Cardiac muscle cell (in vitro differentiated cells and primary cell): ENCODE measurements around the gene ADSS2. TPM values are rescaled to one million over a fixed set of nuclear protein-coding genes. Genes with fewer than 3 reads are reported as not detected.

Experiments
- DNase-seq, 2 donors: peaks; one replicate each; pipeline versions ENCODE4 v3.0.0 to v3.0.0-alpha.2; 2010 to 2017; ENCODE audit warnings: low read depth in 1 of 2, low spot score in 1 of 2
- H3K27ac ChIP-seq: fragments of 200-600 bp; sonication (generic); 2 replicates; pipeline ENCODE4 v1.5.1; 2016
- H3K27me3 ChIP-seq: fragments of 200-600 bp; sonication (generic); 2 replicates; pipeline ENCODE4 v1.6.0; 2016; ENCODE audit warnings: control low read depth
- H3K36me3 ChIP-seq: fragments of 200-600 bp; sonication (generic); 2 replicates; pipeline ENCODE4 v1.5.1; 2016; ENCODE audit warnings: control low read depth
- H3K4me1 ChIP-seq: fragments of 200-600 bp; sonication (generic); 2 replicates; pipeline ENCODE4 v1.8.1; 2017; ENCODE audit warnings: low read depth, mild to moderate bottlenecking, mixed run types
- H3K4me3 ChIP-seq: fragments of 200-600 bp; sonication (generic); 2 replicates; pipeline ENCODE4 v1.5.1; 2016; ENCODE audit warnings: mild to moderate bottlenecking
- H3K9me3 ChIP-seq: fragments of 200-600 bp; sonication (generic); 2 replicates; pipeline ENCODE4 v1.5.1; 2017; ENCODE audit warnings: low read depth, mild to moderate bottlenecking, control low read depth
- CTCF ChIP-seq: IDR thresholded peaks from 2 replicates; pipeline ENCODE4 v1.5.1; 2012; ENCODE audit warnings: low read depth, mild to moderate bottlenecking, low read length
- polyA plus RNA-seq: library from polyadenylated mRNA; unstranded; fragments of >200 nt; fragmentation: Nextera tagmentation; extraction: Ambion mirVana; gene quantifications from 2 replicates; pipeline ENCODE4 v1.2.1, GENCODE V29; 2016
- total RNA-seq: library from RNA; depleted of rRNA; stranded (reverse); fragments of >200 nt; gene quantifications from 2 replicates; pipeline ENCODE4 v1.2.3, GENCODE V29; 2016

Gene ADSS2
- total and polyA plus RNA-seq, 2 experiments from 2014 or later, result 12.8 to 22.8 TPM

DNA sequence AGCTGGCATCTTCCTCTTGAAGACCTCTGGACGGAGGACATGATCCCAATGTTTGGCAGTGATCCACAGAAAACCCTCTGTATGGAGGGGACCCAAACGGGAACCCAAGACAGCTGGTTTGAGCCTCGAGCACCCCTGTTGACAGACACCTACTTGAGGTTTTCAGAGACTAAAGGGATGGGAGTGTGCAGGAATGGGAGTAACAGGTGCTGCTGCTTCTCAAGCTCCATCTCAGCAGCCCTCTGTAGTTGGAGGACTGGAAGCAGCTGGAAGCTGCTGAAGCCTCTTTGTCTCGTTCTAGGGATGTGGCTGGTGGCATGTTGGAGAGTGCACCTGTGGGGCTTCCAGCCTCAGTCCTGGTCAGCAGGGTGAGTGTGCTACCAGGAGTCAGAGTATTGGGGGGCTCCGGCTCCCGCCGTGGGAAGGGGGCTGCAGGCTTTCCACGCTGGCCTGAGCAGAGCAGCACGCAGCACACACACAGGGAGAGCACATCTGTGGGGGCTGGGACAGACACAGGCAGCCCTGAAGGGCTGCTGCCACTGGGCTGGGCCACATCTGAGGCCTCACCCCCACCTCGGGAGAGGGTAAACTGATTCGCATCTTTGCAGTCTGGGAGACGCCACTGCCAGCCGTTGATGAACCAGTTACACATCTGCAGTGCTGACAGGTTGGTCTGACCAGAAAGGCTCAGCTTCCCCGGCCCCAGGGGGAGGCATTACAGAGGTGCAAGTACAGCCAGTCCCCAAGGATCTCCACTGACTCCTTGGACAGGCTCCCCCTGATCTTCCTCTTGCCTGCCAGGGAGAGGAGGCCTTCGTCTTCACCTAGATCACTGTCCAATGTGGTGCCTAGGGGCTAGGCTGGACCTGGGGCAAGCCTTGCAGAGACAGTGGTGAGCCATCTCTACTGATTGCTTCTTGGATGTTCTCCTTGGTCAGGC, 56.6 kb downstream of the ADSS2 start:
- TF ChIP-seq CTCF, result no peak
- Histone ChIP-seq H3K27me3 (no peaks in the 10 kb centered on the region), H3K36me3 (no peaks in the 10 kb centered on the region), H3K9me3 (no peaks in the 10 kb centered on the region), H3K27ac (no peak overlapping the region), H3K4me3 (no peak overlapping the region), H3K4me1 (no peaks in the 10 kb centered on the region)
- DNase-seq, result no peak

- no peak overlapping the region for H3K27ac ChIP-seq
- no peaks in the 10 kb centered on the region for H3K27me3 ChIP-seq
- no peak for DNase-seq
- no peaks in the 10 kb centered on the region for H3K4me1 ChIP-seq
- no peak overlapping the region for H3K4me3 ChIP-seq
- TF ChIP-seq CTCF, result no peak
- H3K36me3 ChIP-seq, result no peaks in the 10 kb centered on the region
- no peaks in the 10 kb centered on the region for H3K9me3 ChIP-seq
These were observed 57.4 kb downstream of the ADSS2 start for GRCh38 chr1:244394346-244394745.

- Histone ChIP-seq H3K9me3 (no peaks in the 10 kb centered on the region), H3K27ac (no peak overlapping the region), H3K4me3 (no peak overlapping the region), H3K4me1 (no peaks in the 10 kb centered on the region), H3K27me3 (no peaks in the 10 kb centered on the region), H3K36me3 (no peaks in the 10 kb centered on the region)
- TF ChIP-seq CTCF, result no peak
- DNase-seq, result no peak
These were observed 58.0 kb downstream of the ADSS2 start for GRCh38 chr1:244393604-244394176.

GRCh38 chr1:244391761-244392160, 59.9 kb downstream of the ADSS2 start:
- TF ChIP-seq CTCF, result no peak
- no peak for DNase-seq
- Histone ChIP-seq H3K4me1 (no peaks in the 10 kb centered on the region), H3K9me3 (no peaks in the 10 kb centered on the region), H3K36me3 (no peaks in the 10 kb centered on the region), H3K4me3 (no peak overlapping the region), H3K27ac (no peak overlapping the region), H3K27me3 (no peaks in the 10 kb centered on the region)

DNA sequence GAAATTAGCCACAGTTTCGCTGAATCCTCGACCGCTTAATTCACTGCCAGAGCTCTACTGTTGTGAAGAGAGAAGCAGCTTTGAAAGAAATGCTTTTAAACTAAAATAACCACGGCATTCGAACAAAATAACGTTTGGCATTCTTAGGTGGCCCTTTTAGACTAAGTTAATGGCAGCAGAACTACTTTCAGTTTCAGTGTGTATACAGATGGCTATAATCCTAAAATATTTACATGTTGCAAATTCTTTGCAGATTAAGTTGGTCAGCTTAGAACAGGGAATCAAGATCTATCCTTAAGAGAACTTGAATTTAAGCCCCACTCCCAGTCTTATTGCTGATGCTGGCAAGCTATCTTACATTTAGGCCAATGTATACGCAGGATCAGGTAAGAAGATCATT, 62.7 kb downstream of the ADSS2 start:
- no peaks in the 10 kb centered on the region for H3K9me3 ChIP-seq
- no peak overlapping the region for H3K4me3 ChIP-seq
- no peak for TF ChIP-seq CTCF
- H3K27ac ChIP-seq, result no peak overlapping the region
- H3K36me3 ChIP-seq, result no peaks in the 10 kb centered on the region
- H3K27me3 ChIP-seq, result no peaks in the 10 kb centered on the region
- no peaks in the 10 kb centered on the region for H3K4me1 ChIP-seq
- DNase-seq, result no peak
